Hepatocyte (in vitro differentiated cells): ENCODE measurements around the gene GRID1. TPM values are rescaled to one million over a fixed set of nuclear protein-coding genes. Genes with fewer than 3 reads are reported as not detected.
A peak's percentile ranks its signal among the peaks of the same experiment; 100 is the strongest.

Experiments used
- DNase-seq: peaks from one replicate; pipeline ENCODE4 v3.0.0-alpha.2; 2016; ENCODE audit warnings: low spot score
- H2AFZ ChIP-seq: fragments of 200-600 bp; sonication (generic); 2 replicates; pipeline ENCODE4 v1.6.0; 2016; ENCODE audit warnings: antibody characterized with exemption, mild to moderate bottlenecking
- H3K27ac ChIP-seq: fragments of 200-600 bp; sonication (generic); 2 replicates; pipeline ENCODE4 v1.5.1; 2016; ENCODE audit warnings: mild to moderate bottlenecking
- H3K27me3 ChIP-seq: fragments of 200-600 bp; sonication (generic); 2 replicates; pipeline ENCODE4 v1.6.1; 2016
- H3K36me3 ChIP-seq: fragments of 200-600 bp; sonication (generic); replicated peaks from 2 replicates; pipeline ENCODE4 v1.5.1; 2016; ENCODE audit warnings: low read depth; ENCODE audit not compliant: insufficient read depth
- H3K4me1 ChIP-seq: fragments of 200-600 bp; sonication (generic); 2 replicates; pipeline ENCODE4 v1.5.1; 2016; ENCODE audit warnings: mild to moderate bottlenecking, moderate library complexity; ENCODE audit not compliant: insufficient read depth
- H3K4me2 ChIP-seq: fragments of 200-600 bp; sonication (generic); 2 replicates; pipeline ENCODE4 v1.6.0; 2016
- H3K4me3 ChIP-seq: fragments of 200-600 bp; sonication (generic); 2 replicates; pipeline ENCODE4 v1.5.1; 2016; ENCODE audit warnings: mild to moderate bottlenecking
- H3K79me2 ChIP-seq: fragments of 200-600 bp; sonication (generic); 2 replicates; pipeline ENCODE4 v1.6.0; 2017; ENCODE audit warnings: mild to moderate bottlenecking
- H3K9me2 ChIP-seq: fragments of 200-600 bp; sonication (generic); replicated peaks from 2 replicates; pipeline ENCODE4 v1.6.0; 2017; ENCODE audit warnings: mild to moderate bottlenecking; ENCODE audit not compliant: insufficient read depth
- H3K9me3 ChIP-seq: fragments of 200-600 bp; sonication (generic); 2 replicates; pipeline ENCODE4 v1.5.1; 2016; ENCODE audit warnings: low read depth, mild to moderate bottlenecking
- H4K20me1 ChIP-seq: fragments of 200-600 bp; sonication (generic); 2 replicates; pipeline ENCODE4 v1.6.0; 2016; ENCODE audit warnings: mild to moderate bottlenecking; ENCODE audit not compliant: insufficient read depth, poor library complexity, severe bottlenecking
- CTCF ChIP-seq: fragments of 200-600 bp; sonication (generic); IDR thresholded peaks from 2 replicates; pipeline ENCODE4 v1.5.1; 2016; ENCODE audit warnings: antibody characterized with exemption, mild to moderate bottlenecking; ENCODE audit not compliant: poor library complexity
- EZH2 ChIP-seq: fragments of 200-600 bp; sonication (generic); IDR thresholded peaks from 2 replicates; pipeline ENCODE4 v1.6.1; 2016; ENCODE audit warnings: antibody characterized with exemption, mild to moderate bottlenecking, borderline replicate concordance
- EZH2phosphoT487 ChIP-seq: fragments of 200-600 bp; sonication (generic); IDR thresholded peaks from one replicate; pipeline ENCODE4 v1.6.1; 2018; ENCODE audit warnings: antibody characterized with exemption, mild to moderate bottlenecking, low read depth, moderate library complexity; ENCODE audit not compliant: unreplicated experiment, severe bottlenecking
- WGBS: methylation state at CpG from one replicate; pipeline ENCODE4 v1.1.6; 2016; ENCODE audit warnings: low lambda C conversion rate; ENCODE audit errors: missing lambda C conversion rate; 5-methylcytosine and 5-hydroxymethylcytosine counted together
- polyA plus RNA-seq: library from polyadenylated mRNA; unstranded; fragments of >200 nt; fragmentation: Nextera tagmentation; extraction: Ambion mirVana; gene quantifications from 2 replicates; pipeline ENCODE4 v1.2.1, GENCODE V29; 2016
- total RNA-seq: library from RNA; depleted of rRNA; stranded (reverse); fragments of >200 nt; gene quantifications from 2 replicates; pipeline ENCODE4 v1.2.3, GENCODE V29; 2014

Gene GRID1
- total and polyA plus RNA-seq, 2 experiments from 2014 or later = 0.07 to 0.37 TPM

- WGBS = 20% methylated on average over 5 of the region's 5 CpGs
- Histone ChIP-seq H3K9me3 (no peaks in the 10 kb centered on the region), H3K27ac (peak overlapping the region; percentile 51), H3K4me3 (no peak overlapping the region), H3K4me1 (no peaks in the 10 kb centered on the region), H3K9me2 (no peaks in the 10 kb centered on the region), H2AFZ (no peak overlapping the region), H3K79me2 (no peaks in the 10 kb centered on the region), H3K27me3 (no peaks in the 10 kb centered on the region), H4K20me1 (no peaks in the 10 kb centered on the region), H3K4me2 (peak overlapping the region; percentile 3), H3K36me3 (no peaks in the 10 kb centered on the region)
- TF ChIP-seq CTCF (no peak), EZH2phosphoT487 (no peak), EZH2 (no peak)
- peak; percentile 44 for DNase-seq
These were observed 698.9 kb downstream of the GRID1 start for GRCh38 chr10:85667638-85668233.

GRCh38 chr10:85666987-85667386 is 699.6 kb downstream of the GRID1 start:
- Histone ChIP-seq H3K4me2 (no peak overlapping the region), H3K9me2 (no peaks in the 10 kb centered on the region), H3K4me3 (no peak overlapping the region), H3K4me1 (no peaks in the 10 kb centered on the region), H3K36me3 (no peaks in the 10 kb centered on the region), H4K20me1 (no peaks in the 10 kb centered on the region), H3K27me3 (no peaks in the 10 kb centered on the region), H3K79me2 (no peaks in the 10 kb centered on the region), H2AFZ (no peak overlapping the region), H3K27ac (peak overlapping the region; percentile 33), H3K9me3 (no peaks in the 10 kb centered on the region)
- no peak for TF ChIP-seq CTCF
- TF ChIP-seq EZH2 = no peak
- no peak for TF ChIP-seq EZH2phosphoT487
- WGBS = 79% methylated on average over 6 of the region's 6 CpGs
- no peak for DNase-seq

- Histone ChIP-seq H2AFZ (no peak overlapping the region), H3K79me2 (no peaks in the 10 kb centered on the region), H3K4me3 (no peak overlapping the region), H3K27ac (no peak overlapping the region), H3K36me3 (no peaks in the 10 kb centered on the region), H4K20me1 (no peaks in the 10 kb centered on the region), H3K27me3 (no peaks in the 10 kb centered on the region), H3K4me1 (no peaks in the 10 kb centered on the region), H3K9me2 (no peaks in the 10 kb centered on the region), H3K4me2 (no peak overlapping the region), H3K9me3 (no peaks in the 10 kb centered on the region)
- 90% methylated on average over 2 of the region's 2 CpGs for WGBS
- no peak for DNase-seq
- TF ChIP-seq CTCF (no peak), EZH2phosphoT487 (no peak), EZH2 (no peak)
These were observed 700.5 kb downstream of the GRID1 start for GRCh38 chr10:85666102-85666501.

GRCh38 chr10:85665681-85666080 is 700.9 kb downstream of the GRID1 start:
- no peak for TF ChIP-seq EZH2
- TF ChIP-seq EZH2phosphoT487 = no peak
- TF ChIP-seq CTCF = no peak

More at GRCh38 chr10:85665681-85666080, 700.9 kb downstream of the GRID1 start:
- no peak overlapping the region for H3K27ac ChIP-seq
- no peaks in the 10 kb centered on the region for H3K27me3 ChIP-seq
- no peak overlapping the region for H3K4me3 ChIP-seq
- no peak overlapping the region for H2AFZ ChIP-seq
- no peak overlapping the region for H3K4me2 ChIP-seq
- H3K9me3 ChIP-seq = no peaks in the 10 kb centered on the region
- H3K4me1 ChIP-seq = no peaks in the 10 kb centered on the region
- 92% methylated on average over 6 of the region's 6 CpGs for WGBS
- no peaks in the 10 kb centered on the region for H4K20me1 ChIP-seq
- H3K79me2 ChIP-seq = no peaks in the 10 kb centered on the region
- no peak for DNase-seq
- no peaks in the 10 kb centered on the region for H3K36me3 ChIP-seq
- H3K9me2 ChIP-seq = no peaks in the 10 kb centered on the region
